Left colon (tissue), 2 donors: ENCODE results near the gene PCBP2. TPM values are rescaled to one million over a fixed set of nuclear protein-coding genes. Genes with fewer than 3 reads are reported as not detected.

Source experiments
- ATAC-seq: fragments of 200-7000 bp; cut with Tn5 transposase; one replicate; pipeline ENCODE4 v1.9.1; 2020; ENCODE audit warnings: mild to moderate bottlenecking, moderate library complexity
- DNase-seq, 2 donors: peaks; one replicate each; pipeline ENCODE4 v3.0.0-alpha.2; 2020
- intact Hi-C, 2 donors: fragments of 100-400 bp; cut with DNase I in 1 of 2; cut with micrococcal nuclease in 1 of 2; formaldehyde crosslinking; loops; one replicate each; pipeline versions ENCODE4 v1.11.2 to v1.14.0; 2022; cut with DNase I, micrococcal nuclease
- total RNA-seq, 2 donors: library from RNA; stranded (reverse); fragmentation: NEBNext Ultra II Directional; extraction: Animal tissue kit (Norgen Biotek cat#: 25700); gene quantifications; one replicate each; pipeline ENCODE4 v1.2.1, GENCODE V29; 2021
- donor health status: DM: no; HTN: no; CAD: no.
- donor health status: DM: yes; HTN: yes; CAD: no.

The PCBP2 gene
- total RNA-seq, 2 donors from 2014 or later = 586 to 592 TPM

GRCh38 chr12:53515291-53515680 is 63.4 kb downstream of the PCBP2 start:
- intact Hi-C loops = no loop called here
- ATAC-seq (no peak), DNase-seq (no peak)

DNA sequence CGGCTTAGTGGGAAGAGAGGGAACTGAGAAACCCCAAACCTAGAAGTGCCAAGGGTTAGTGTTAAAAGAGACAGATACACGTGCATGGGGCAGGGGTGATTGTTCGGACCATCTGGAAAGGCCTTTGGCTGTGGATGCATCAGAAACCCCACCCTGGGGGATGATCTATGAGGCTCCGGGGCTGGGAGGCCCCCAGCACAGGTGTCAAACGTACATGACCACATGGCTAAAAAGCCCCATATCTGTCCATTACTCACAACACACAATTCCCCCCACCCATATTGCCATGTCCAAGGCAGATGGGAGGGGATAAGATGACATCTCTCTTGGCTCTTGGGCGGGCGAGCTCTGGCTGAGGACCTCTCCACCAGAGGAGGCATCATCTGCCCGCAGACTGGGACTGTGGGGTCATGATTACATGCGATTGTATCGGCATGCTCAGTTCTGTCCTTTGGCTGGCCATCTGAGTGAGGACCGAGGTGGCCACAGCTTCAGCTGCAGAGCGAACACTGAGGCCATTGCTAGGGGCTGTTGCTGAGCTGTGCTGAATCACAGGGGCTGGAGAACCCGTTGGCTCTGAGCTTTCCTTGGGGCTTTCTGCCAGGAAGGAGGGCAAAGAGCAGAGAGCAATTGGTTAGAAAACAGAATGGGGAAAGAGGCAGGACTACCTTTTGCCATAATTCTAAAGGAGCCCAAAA is 65.0 kb downstream of the PCBP2 start:
- no peak for ATAC-seq
- intact Hi-C loops = no loop called here
- DNase-seq = no peak

DNA sequence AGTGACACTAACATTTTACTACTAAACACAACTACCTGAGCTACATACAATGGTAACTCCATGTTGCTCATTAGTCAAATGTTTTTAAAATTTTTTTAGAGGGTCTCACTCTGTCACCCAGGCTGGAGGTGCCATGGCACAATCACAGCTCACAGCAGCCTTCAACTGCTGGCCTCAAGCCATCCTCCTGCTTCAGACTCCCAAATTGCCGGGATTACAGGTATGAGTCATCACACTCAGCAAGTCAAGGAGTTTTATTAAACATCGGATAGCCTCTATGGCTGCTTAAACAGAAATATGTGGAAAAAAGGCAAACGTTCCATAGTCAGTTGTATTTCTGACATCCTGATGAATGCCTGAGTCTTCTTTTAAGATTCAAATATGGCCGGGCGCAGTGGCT is 66.5 kb downstream of the PCBP2 start:
- ATAC-seq (no peak), DNase-seq (no peak)
- intact Hi-C loops = no loop called here

DNA sequence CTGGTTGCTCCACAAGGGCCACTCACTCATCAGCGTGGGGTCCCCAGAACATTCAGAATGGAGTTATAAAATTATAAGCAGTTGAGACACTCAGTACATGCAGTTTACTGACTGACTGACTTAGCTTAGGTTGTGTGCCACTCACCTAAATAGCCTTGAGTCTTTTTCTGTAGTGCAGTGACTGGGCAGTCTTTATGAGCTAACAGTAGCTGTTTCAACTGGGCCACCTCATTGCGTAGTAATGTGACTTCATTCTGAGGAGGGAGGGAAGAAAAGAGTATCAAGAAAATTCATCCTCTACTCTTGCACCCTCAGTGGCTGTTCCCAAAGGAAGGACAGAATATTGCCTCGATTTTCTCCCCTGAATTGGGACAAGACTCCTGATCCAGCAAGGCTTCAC is 71.2 kb downstream of the PCBP2 start:
- DNase-seq = no peak
- no peak for ATAC-seq
- intact Hi-C loops = loop anchor here in 1 of 2 donors (10.0 kb wide), 1 partner anchor 58 kb away; no protein-coding TSS in a partner anchor

- DNase-seq (no peak), ATAC-seq (no peak)
- intact Hi-C loops = loop anchor here in 1 of 2 donors (10.0 kb wide), 1 partner anchor 60 kb away; no protein-coding TSS in a partner anchor
These were observed 72.6 kb downstream of the PCBP2 start for GRCh38 chr12:53524476-53524875.

GRCh38 chr12:53530061-53530460 is 78.2 kb downstream of the PCBP2 start:
- no peak for ATAC-seq

More at GRCh38 chr12:53530061-53530460, 78.2 kb downstream of the PCBP2 start:
- no peak for DNase-seq
- intact Hi-C loops = no loop called here

Other genes with a start within 250 kb of the PCBP2 start
- gene ITGB7, start 244.9 kb upstream of the PCBP2 start, total RNA-seq = 1 to 10 TPM; 4.6 to 9.1 TPM
- gene RARG, start 219.9 kb upstream of the PCBP2 start, total RNA-seq = 10 to 100 TPM; 10.2 to 12.3 TPM
- 1 to 10 TPM; 3.3 to 9.6 TPM for gene ESPL1, start 183.8 kb upstream of the PCBP2 start, total RNA-seq
- 100 to 1,000 TPM; 268 to 291 TPM for gene PFDN5, start 156.6 kb upstream of the PCBP2 start, total RNA-seq
- gene MYG1, start 152.4 kb upstream of the PCBP2 start, total RNA-seq = 10 to 100 TPM; 37.9 to 39.2 TPM
- 10 to 100 TPM; 34.6 to 39.0 TPM for gene AAAS, start 130.5 kb upstream of the PCBP2 start, total RNA-seq
- not detected for gene SP7, start 115.7 kb upstream of the PCBP2 start, total RNA-seq
- 10 to 100 TPM; 85.2 to 98.2 TPM for gene SP1, start 71.9 kb upstream of the PCBP2 start, total RNA-seq
- gene AMHR2, start 28.2 kb upstream of the PCBP2 start, total RNA-seq = not detected
- 100 to 1,000 TPM; 447 to 662 TPM for gene PRR13, start 10.4 kb upstream of the PCBP2 start, total RNA-seq
- 1 to 10 TPM; 3.2 to 6.8 TPM for gene MAP3K12, start 47.4 kb downstream of the PCBP2 start, total RNA-seq
- 10 to 100 TPM; 21.3 to 22.3 TPM for gene TARBP2, start 49.2 kb downstream of the PCBP2 start, total RNA-seq
- not detected for gene NPFF, start 55.4 kb downstream of the PCBP2 start, total RNA-seq
- 10 to 100 TPM; 38.3 to 39.2 TPM for gene ATF7, start 174.3 kb downstream of the PCBP2 start, total RNA-seq
- 100 to 1,000 TPM; 323 to 371 TPM for gene ATP5MC2, start 224.0 kb downstream of the PCBP2 start, total RNA-seq